ENCODE measurements around the gene MRPL16.

- TF ChIP-seq POLR2AphosphoS5 (IDR thresholded peaks at IDR 0.05) (no peak), CTCF (IDR thresholded peaks at IDR 0.05) (no peak), POLR2A (IDR thresholded peaks at IDR 0.05) (no peak)
These were observed 16.2 kb downstream of the MRPL16 start for GRCh38 chr11:59794417-59794816.
